IPS DF 19.7 (cell line): Measurements from ENCODE around the gene GPR62.
A peak's percentile ranks its signal among the peaks of the same experiment; 100 is the strongest.

Experiments used
- DNase-seq: peaks from one replicate; pipeline ENCODE4 v3.0.0-alpha.2; 2013; ENCODE audit warnings: low read depth, low spot score

The GPR62 gene

DNA sequence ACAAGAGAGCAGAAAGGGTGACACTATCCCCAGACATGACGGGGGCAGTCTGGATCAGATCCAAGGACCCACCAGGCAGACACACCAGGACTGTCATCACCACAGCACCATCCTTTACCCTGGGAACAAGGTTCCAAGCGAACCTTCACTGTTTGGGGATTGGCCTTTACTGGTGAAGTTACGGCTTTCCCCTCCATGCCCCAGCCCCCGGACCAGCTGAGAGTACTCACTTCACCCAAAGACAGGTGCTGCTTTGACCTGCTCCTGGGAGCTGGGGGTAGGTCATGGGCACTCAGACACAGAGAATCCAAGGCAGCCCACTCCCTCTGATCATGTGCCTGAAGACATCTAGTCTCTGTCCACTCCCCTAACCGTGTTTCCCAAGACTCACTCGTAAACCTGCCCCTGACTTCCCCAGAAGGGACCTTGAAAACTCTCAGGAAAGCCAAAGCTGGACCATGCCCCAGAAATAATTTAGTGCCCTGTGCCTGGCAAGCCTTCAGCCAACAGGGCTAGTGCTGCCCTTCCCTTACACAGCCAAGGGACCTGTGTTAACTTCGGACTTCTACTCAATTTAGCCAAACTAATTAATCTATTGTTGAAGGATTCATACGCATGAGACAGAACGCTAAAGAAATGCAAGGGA, 16.3 kb upstream of the GPR62 start:
- no peak for DNase-seq

DNA sequence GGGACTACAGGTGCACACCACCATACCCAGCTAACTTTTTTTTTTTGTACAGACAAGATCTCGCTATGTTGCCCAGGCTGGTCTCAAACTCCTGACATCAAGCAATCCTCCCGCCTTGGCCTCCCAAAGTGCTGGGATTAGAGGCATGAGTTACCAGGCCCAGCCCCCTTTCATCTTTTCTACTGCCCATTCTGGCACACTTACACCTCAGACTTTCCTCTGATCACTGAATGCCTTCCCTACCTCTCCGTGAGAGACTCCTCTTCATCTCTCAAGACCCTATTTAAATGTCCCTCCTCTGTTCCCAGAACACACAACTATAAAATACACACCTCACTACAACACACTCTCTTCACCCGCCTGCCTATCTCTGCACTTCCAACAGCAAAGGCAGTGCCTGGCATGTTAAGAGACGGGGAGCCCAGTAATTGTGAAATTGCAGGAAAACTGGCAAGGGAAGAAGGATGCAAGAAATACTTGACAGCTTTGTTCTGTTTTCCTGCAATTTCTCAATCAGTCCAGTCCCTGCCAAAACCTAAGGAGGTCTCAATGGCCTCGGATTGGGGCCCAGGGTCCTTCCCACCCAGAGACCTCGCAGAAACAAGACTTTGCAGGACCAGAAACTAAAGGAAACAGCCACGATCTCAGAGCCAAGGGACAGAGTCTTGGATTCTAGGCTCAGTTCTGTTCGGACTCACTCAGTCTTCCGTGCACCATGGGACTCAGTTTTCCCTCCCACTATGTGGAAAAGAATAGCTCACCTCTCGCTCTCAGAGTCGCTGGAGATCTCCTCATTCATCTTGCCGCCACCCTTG, 14.3 kb upstream of the GPR62 start:
- DNase-seq: no peak

DNA sequence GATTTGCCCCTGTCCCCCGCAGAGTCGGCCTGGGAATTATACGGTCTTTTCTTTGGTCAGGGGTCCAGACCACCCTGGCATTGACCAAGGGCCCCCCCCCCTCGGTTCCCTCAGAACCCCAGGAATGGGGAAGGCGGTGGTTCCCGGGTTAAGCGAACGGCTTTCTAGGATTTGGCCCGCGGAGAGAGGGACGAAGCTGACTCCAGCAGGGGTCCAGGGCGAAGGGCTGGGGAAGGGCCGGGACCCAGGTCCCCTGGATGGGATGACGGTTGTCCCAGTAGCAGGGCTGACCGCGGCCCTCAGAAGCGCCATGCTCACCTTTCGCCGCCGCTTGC, 13.8 kb upstream of the GPR62 start:
- no peak for DNase-seq

DNA sequence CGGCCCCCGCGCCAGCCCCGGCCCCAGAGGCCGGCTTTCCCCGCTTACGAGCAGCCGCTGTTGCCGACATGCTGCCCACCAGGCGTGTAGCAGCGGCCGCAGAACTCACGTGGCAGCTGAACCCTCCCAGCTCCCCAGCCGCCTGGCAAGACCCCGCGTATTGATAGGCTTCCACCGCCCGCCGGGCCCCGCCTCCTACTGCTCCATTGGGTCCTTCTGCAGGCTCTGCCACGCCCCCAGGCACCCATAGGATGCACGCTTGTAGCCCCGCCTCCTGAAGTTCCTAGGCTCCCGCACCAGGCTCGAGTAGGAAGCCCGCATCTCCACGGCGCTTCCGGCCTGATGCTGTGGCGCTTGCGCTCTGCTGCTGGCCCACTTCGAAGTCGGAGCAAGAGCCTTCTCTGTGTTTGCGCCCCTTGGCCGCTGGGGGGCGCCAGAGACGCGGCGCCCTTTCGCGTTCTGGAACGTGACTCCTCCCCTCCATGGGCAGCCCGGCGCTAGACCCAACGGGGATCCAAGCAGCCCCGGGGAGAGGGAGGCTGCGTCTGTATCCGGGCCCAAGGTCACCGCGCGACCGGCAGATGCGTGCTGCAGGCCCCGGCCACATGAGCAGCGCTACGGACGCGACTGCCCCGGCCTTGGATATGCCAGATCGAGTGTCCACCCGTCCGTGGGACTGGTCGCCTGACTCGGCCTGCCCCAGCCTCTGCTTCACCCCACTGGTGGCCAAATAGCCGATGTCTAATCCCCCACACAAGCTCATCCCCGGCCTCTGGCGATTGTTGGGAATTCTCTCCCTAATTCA, 13.2 kb upstream of the GPR62 start, which contains the start of the genes PARP3 and RRP9:
Gene PARP3, plus strand, starts transcription at position 566 of the 805 bp plus-strand sequence. CDS start 993 bp downstream, outside the sequence.
Gene RRP9, minus strand, starts transcription at position 107 of the 805 bp plus-strand sequence. Its CDS starts 37 bp downstream, at position 70.
- DNase-seq: peak; percentile 98

DNA sequence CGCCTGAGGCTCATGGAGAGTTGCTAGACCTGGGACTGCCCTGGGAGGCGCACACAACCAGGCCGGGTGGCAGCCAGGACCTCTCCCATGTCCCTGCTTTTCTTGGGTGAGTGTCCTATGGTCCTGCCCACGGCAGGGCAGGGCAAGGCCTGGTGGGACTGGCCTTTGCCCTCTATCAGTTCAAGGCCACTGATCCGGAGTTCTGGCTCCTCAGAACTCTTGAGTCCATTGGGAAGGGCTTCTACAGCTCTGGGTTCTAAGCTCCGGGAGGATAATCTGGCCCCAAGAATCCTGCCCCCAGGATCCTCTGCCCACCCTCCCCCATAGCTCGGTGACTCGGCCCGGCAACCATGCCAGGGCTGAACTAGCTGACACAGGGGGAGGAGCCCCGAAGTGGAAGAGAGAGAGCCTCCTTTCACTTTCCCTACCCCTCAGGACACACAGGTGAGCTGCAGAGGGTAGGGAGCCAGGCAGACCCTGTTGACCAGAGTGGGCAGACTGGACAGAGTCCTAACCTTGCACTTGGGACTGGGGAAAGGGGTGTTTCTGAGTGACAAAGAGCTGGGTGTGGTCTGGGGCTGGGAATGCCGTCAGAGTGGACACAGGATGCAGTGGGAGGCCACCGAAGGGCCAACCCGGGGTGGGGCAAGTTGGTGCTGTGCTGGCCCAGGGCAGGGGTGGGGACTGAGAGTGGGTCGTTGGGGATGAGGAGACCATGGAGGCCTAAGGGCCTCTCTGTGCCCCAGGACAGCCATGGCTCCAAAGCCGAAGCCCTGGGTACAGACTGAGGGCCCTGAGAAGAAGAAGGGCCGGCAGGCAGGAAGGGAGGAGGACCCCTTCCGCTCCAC, 12.4 kb upstream of the GPR62 start:
- DNase-seq: no peak

DNA sequence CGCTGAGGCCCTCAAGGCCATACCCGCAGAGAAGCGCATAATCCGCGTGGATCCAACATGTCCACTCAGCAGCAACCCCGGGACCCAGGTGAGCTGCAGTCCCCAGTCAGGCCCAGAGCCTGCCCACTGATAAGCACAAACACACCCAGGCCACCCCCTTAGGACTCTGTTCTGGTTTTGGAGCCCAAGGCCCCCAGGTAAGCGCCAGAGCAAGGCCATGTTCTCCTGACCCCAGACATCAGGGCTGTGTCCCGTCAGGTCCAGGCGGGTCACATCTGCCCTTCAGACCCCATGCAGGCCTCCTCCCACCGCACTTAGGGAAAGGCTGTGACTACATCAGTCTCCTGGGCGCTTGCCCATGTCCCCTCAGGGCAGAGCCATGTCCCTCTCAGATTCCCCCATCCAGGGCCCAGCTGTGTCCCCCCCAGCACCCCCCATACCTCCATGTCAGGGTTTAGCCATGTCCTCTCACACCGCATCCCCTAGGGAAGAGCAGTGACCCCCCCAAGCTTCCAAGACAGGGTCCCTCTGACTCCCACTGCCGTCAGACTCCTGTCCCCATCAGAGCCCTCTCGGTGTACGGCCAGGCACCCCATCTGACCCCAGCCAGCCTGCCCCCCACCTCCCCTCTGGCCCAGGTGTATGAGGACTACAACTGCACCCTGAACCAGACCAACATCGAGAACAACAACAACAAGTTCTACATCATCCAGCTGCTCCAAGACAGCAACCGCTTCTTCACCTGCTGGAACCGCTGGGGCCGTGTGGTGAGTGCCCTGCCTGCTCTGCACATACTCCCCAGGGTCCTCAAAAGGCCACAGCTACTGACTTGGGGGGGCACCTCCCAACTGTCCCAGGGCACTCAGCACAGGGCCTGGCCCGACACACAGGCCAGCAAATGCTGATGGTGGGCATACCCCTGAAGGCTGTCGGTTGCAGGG, 11.5 kb upstream of the GPR62 start:
- no peak for DNase-seq

DNA sequence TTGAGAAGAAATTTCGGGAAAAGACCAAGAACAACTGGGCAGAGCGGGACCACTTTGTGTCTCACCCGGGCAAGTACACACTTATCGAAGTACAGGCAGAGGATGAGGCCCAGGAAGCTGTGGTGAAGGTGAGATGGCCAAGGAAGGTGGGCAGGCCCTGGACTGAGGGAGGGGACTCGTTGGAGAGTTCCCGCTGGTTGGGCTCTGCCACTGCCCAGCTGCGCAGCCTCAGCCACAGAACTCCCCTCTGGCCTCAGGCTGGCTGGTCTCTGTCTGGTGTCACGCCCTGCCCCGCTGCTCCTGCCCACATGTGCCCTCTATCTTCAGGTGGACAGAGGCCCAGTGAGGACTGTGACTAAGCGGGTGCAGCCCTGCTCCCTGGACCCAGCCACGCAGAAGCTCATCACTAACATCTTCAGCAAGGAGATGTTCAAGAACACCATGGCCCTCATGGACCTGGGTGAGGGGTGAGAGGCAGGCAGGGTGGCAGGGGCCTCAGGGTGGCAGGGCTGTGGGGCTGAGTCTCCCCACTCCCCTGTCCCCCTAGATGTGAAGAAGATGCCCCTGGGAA, 10.6 kb upstream of the GPR62 start:
- DNase-seq: no peak

DNA sequence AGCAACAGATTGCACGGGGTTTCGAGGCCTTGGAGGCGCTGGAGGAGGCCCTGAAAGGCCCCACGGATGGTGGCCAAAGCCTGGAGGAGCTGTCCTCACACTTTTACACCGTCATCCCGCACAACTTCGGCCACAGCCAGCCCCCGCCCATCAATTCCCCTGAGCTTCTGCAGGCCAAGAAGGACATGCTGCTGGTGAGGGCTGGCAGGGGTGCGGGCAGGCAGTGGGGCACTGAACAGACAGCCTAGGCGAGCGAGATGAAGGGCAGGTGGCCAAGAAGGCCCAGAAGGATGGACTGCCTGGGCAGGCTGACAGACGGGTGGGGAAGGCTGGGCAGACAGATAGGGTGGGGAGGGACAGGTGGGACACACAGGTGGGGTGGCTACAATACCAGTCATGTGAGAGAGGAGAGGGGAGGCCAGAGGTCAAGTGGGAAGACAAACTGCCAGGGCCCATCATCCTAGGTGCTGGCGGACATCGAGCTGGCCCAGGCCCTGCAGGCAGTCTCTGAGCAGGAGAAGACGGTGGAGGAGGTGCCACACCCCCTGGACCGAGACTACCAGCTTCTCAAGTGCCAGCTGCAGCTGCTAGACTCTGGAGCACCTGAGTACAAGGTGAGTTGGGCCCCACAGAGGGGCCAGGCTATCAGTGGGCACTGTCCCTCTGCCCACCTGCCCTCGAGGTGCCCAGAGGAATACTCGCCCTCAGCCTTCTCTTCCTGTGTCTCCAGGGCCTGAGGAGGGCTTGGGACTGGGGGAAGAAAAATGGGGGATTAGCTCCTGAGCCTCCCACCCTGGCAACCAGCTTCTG, 9.9 kb upstream of the GPR62 start:
- no peak for DNase-seq

DNA sequence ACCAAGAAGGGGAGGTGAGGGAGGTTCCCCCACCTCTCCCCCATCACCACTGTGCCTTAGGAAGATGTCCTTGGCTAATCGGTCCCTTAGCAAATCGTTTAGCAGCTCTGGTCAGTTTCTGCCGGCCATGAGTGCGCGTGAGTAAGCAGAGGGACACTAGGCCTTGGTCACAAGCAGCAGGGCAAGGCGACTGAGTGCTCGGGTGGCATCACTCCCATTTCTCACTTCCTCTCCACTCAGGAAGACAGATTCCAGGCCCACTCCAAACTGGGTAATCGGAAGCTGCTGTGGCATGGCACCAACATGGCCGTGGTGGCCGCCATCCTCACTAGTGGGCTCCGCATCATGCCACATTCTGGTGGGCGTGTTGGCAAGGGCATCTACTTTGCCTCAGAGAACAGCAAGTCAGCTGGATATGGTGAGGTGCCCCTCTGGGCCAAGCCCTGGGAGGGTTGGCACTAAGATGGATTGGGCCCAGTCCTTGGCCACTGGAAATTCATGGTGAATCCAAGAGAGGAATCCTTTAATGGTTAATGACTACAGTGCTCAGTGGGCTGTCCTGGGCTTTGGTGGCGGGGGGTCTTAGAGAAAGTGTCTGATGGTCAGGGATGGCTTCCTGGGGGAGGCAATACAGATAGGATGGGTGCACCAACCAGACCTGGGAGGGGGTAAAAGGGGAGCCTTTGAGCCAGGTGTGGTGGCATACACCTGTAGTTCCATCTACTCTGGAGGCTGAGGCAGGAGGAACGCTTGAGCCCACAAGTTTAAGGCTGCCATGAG, 9.1 kb upstream of the GPR62 start:
- no peak for DNase-seq

DNA sequence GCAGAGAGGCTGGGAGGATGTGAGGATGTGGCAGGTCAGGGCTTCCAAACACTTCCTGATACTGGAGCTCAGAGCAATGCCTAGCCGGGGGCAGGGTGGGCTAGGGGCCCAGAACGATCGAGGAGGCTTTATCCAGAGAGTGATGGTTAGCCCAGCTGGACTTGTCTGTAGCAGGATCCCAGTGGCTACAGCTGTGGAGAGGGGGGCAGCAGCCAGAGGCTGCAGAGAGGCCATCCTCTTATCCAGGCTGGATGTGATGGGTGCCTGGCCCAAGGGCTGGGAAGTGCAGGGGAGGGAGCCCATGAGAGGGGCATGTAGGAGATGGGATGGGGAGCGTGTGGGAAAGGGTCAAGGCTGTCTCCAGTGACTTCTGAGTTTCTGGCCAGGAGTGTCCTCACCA, 8.4 kb upstream of the GPR62 start:
- no peak for DNase-seq

DNA sequence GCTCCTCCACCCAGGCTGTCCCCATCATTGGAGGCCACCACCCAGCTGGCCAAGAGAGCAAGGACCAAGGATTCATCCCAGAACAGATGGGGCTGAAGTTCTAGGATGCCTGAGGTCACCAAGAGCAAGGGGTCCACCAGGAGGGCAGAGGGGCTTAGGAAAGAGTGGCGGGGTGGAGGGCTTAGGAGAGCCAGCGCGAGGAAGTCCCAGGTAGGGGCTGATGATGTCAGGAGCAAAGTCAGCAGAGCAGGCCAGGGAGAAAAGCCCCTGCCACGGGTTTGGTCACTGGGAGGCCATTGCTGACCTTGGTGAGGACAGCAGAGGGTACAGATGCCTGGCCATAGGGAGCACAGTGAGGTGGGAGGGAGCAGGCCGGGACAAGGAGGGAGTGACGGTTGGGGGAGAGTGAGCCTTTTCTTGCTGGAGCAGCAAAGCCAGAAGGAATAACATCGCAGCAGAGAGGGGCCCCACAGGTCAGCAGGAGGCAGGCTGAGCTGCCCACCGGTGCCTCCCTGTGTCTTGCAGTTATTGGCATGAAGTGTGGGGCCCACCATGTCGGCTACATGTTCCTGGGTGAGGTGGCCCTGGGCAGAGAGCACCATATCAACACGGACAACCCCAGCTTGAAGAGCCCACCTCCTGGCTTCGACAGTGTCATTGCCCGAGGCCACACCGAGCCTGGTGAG, 7.8 kb upstream of the GPR62 start:
- DNase-seq: no peak

DNA sequence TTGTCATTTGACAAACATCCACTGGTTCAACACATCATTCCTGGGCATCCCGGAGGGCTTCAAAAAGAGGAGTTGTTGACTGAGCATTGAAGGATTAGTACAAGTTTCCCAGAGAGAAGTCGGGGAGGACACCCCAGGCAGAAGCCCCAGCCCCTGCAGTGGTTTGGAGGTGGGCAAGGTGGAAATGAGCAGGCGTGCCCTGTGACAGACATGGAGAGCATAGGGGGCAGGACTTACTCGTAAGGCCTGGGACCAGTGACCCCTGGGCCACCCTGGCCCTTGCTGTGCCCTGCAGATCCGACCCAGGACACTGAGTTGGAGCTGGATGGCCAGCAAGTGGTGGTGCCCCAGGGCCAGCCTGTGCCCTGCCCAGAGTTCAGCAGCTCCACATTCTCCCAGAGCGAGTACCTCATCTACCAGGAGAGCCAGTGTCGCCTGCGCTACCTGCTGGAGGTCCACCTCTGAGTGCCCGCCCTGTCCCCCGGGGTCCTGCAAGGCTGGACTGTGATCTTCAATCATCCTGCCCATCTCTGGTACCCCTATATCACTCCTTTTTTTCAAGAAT, 7.1 kb upstream of the GPR62 start:
- no peak for DNase-seq

DNA sequence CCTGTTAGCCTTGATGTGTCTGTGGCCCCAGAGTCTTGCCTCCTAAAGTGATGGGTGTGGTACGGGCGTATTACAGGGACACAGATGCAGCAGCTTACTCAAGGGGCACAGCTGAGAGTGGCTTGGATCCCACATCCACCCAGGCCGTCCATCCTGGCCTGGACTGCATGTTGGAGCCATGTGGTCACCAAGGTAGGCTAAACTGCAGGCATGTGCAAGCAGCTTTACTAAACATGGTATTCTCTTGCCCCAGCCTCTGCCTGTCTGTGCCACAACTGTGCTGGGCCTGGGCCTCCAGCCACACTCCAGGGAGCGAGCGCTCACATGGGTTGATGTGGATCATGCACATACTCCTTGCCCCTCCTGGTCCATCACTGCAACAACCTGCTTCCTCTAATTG, 6.1 kb upstream of the GPR62 start:
- no peak for DNase-seq

DNA sequence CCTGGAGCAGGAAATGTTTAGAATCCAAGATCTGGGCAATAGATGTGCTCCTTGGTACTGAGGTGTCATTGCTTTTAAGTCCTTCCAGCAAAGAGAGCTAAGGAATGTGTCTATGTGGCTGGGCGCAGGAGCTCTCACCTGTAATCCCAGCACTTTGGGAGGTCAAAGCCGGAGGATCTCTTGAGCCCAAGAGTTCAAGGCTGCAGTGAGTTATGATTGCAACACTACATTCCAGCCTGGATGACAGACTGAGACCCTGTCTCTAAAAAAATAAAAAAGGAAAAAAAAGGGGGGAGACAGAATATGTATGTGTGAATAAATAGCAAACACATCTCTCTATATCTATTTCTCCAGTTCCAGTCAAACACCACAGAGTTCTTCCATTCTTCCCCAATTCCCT, 4.3 kb upstream of the GPR62 start:
- no peak for DNase-seq

DNA sequence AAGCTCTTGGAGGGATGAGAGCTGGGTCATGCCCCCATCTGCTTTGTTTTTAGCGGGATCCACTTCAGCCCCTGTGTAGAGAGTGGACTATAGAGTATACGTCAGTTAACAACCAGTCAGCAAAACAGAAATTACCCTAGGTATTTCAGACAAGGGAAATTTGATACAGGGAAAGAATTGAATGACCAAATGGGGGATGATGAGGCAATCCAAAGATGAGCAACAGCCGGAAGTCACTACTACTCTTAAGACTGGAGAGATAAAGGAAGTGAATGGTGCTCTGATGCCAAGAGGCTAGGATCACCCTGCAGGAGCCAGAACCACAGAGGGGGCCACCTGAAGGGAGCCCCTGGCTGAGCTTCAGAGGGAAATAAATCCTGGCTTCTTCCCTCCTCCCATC, 1.7 kb upstream of the GPR62 start:
- DNase-seq: no peak

DNA sequence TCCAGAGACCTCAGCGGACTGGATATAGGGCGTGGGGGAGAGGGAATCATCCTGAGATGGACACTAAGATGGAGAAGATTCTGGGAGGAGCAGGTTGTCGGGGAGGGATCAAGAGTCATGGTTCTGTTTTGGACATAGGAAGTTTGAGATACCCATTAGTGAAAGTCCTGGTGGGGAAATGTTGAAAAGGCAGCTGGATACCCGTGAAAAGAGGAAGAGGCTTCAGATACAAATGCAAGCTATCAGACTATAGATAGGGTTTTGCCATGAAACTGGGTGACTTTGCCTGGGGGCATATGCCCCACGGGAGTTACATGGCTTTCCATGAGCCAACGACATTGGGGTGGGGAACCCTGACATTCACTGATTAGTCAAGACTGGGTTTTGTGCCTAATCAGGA, 1.1 kb upstream of the GPR62 start:
- DNase-seq: no peak

DNA sequence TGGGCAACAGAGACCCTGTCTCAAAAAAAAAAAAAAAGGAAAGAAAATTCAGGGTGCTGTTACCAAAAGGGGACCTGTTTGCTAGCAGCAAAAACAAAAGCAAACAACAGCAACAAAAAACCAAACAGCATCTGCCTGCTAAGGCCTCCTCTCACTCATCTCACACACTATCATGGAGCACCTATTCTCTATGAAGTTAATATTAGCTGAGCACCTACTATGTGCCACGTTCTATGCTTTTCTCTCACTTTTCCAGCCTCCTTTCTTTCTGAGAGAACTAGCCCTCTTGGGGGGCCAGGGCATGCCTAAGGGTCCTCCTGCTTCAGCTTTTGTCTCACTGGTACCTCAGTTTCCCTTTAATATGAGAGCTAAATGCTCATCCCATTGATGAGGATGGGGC, 468 bp upstream of the GPR62 start:
- DNase-seq: no peak
